AG09309 (cell line): ENCODE results near the gene SLC37A2.

Source experiments
- DNase-seq: peaks from one replicate; pipeline ENCODE4 v3.0.0-alpha.2; 2010; ENCODE audit warnings: low read depth
- H3K4me3 ChIP-seq: 2 replicates; pipeline ENCODE4 v1.5.1; 2011; ENCODE audit warnings: mild to moderate bottlenecking, low read depth, low read length, moderate library complexity; ENCODE audit not compliant: control insufficient read depth
- CTCF ChIP-seq: IDR thresholded peaks from 2 replicates; pipeline ENCODE4 v1.5.1; 2011; ENCODE audit warnings: mild to moderate bottlenecking, low read depth, low read length, inconsistent platforms; ENCODE audit not compliant: insufficient read depth, control insufficient read depth; ENCODE audit errors: missing control alignments

SLC37A2 gene

GRCh38 chr11:125102025-125102424 is 38.9 kb downstream of the SLC37A2 start:
- no peak for TF ChIP-seq CTCF
- no peak overlapping the region for H3K4me3 ChIP-seq
- DNase-seq = no peak

GRCh38 chr11:125102510-125102909 is 39.4 kb downstream of the SLC37A2 start:
- TF ChIP-seq CTCF = no peak
- DNase-seq = no peak
- no peak overlapping the region for H3K4me3 ChIP-seq

GRCh38 chr11:125105926-125106325 is 42.8 kb downstream of the SLC37A2 start:
- no peak overlapping the region for H3K4me3 ChIP-seq
- no peak for DNase-seq
- no peak for TF ChIP-seq CTCF

GRCh38 chr11:125108469-125108868 is 45.4 kb downstream of the SLC37A2 start:
- TF ChIP-seq CTCF = no peak
- H3K4me3 ChIP-seq = no peak overlapping the region
- DNase-seq = no peak

GRCh38 chr11:125110506-125110905 is 47.4 kb downstream of the SLC37A2 start:
- TF ChIP-seq CTCF = no peak
- DNase-seq = no peak
- peak overlapping the region; percentile 99 for H3K4me3 ChIP-seq

GRCh38 chr11:125111001-125111342 is 47.9 kb downstream of the SLC37A2 start:
- H3K4me3 ChIP-seq = peak overlapping the region; percentile 99
- no peak for TF ChIP-seq CTCF
- DNase-seq = no peak

GRCh38 chr11:125111343-125112207 is 48.5 kb downstream of the SLC37A2 start, which contains the start of gene TMEM218:
Gene TMEM218, minus strand, starts transcription at chr11:125111626. Its CDS starts 9,385 bp downstream, at chr11:125102241.
- H3K4me3 ChIP-seq = peak within 1 kb of the TSS; percentile 99
- peak; percentile 97 for DNase-seq
- TF ChIP-seq CTCF = no peak
